Neural cell (in vitro differentiated cells): ENCODE measurements around the gene ZNF263.

Experiments used
- EP300 ChIP-seq: fragments of 450-650 bp; conservative IDR thresholded peaks from 2 replicates; pipeline ENCODE4 v1.6.1; 2014; ENCODE audit warnings: antibody characterized with exemption, mild to moderate bottlenecking, moderate library complexity; ENCODE audit not compliant: poor library complexity, severe bottlenecking
- EZH2 ChIP-seq: fragments of 200-600, 300-800 bp; shearing (Covaris generic), sonication (generic); IDR thresholded peaks from 2 replicates; pipeline ENCODE4 v1.6.1; 2014; ENCODE audit warnings: antibody characterized with exemption, low read length, borderline replicate concordance, mild to moderate bottlenecking; ENCODE audit not compliant: insufficient read depth, poor library complexity, severe bottlenecking
- POLR2AphosphoS5 ChIP-seq: IDR thresholded peaks from 2 replicates; pipeline ENCODE4 v1.6.1; 2012
- SMC3 ChIP-seq: fragments of 450-650 bp; conservative IDR thresholded peaks from 2 replicates; pipeline ENCODE4 v1.6.1; 2014; ENCODE audit warnings: antibody characterized with exemption, mild to moderate bottlenecking, moderate library complexity; ENCODE audit not compliant: poor library complexity
- TF ChIP-seq, protein P1 (sequence below): fragments of 450-650 bp; IDR thresholded peaks from 2 replicates; pipeline ENCODE4 v1.5.1; 2014; ENCODE audit warnings: antibody characterized with exemption, mild to moderate bottlenecking, moderate library complexity; ENCODE audit not compliant: poor library complexity, severe bottlenecking
- TF ChIP-seq, protein P2 (sequence below): IDR thresholded peaks from 2 replicates; pipeline ENCODE4 v1.6.1; 2012; ENCODE audit warnings: borderline replicate concordance

DNA sequence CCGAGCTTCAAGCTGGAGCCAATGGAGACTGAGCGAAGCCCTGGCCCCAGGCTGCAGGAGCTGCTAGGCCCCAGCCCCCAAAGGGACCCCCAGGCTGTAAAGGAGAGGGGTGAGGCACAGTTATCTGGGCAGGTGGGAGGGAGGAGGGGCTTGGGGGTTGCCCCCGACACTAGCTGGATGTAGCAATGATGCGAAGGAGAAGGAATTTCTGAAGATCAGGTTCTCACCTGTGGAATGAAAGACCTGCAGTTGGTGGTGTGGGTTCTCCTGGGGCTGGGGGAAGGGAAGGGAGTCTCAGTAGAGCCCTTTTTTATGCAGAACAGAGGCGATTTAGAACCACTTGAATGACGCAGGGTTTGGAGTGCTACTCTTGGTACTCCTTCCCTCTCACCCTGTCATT, 1.8 kb downstream of the ZNF263 start:
- TF ChIP-seq, protein P1, sequence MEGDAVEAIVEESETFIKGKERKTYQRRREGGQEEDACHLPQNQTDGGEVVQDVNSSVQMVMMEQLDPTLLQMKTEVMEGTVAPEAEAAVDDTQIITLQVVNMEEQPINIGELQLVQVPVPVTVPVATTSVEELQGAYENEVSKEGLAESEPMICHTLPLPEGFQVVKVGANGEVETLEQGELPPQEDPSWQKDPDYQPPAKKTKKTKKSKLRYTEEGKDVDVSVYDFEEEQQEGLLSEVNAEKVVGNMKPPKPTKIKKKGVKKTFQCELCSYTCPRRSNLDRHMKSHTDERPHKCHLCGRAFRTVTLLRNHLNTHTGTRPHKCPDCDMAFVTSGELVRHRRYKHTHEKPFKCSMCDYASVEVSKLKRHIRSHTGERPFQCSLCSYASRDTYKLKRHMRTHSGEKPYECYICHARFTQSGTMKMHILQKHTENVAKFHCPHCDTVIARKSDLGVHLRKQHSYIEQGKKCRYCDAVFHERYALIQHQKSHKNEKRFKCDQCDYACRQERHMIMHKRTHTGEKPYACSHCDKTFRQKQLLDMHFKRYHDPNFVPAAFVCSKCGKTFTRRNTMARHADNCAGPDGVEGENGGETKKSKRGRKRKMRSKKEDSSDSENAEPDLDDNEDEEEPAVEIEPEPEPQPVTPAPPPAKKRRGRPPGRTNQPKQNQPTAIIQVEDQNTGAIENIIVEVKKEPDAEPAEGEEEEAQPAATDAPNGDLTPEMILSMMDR: no peak
- no peak for TF ChIP-seq POLR2AphosphoS5
- TF ChIP-seq EP300: no peak
- TF ChIP-seq SMC3: no peak
- TF ChIP-seq, protein P2, sequence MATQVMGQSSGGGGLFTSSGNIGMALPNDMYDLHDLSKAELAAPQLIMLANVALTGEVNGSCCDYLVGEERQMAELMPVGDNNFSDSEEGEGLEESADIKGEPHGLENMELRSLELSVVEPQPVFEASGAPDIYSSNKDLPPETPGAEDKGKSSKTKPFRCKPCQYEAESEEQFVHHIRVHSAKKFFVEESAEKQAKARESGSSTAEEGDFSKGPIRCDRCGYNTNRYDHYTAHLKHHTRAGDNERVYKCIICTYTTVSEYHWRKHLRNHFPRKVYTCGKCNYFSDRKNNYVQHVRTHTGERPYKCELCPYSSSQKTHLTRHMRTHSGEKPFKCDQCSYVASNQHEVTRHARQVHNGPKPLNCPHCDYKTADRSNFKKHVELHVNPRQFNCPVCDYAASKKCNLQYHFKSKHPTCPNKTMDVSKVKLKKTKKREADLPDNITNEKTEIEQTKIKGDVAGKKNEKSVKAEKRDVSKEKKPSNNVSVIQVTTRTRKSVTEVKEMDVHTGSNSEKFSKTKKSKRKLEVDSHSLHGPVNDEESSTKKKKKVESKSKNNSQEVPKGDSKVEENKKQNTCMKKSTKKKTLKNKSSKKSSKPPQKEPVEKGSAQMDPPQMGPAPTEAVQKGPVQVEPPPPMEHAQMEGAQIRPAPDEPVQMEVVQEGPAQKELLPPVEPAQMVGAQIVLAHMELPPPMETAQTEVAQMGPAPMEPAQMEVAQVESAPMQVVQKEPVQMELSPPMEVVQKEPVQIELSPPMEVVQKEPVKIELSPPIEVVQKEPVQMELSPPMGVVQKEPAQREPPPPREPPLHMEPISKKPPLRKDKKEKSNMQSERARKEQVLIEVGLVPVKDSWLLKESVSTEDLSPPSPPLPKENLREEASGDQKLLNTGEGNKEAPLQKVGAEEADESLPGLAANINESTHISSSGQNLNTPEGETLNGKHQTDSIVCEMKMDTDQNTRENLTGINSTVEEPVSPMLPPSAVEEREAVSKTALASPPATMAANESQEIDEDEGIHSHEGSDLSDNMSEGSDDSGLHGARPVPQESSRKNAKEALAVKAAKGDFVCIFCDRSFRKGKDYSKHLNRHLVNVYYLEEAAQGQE: no peak
- TF ChIP-seq EZH2: no peak
